Measurements from ENCODE around the gene MYF6. TPM values are rescaled to one million over a fixed set of nuclear protein-coding genes. Genes with fewer than 3 reads are reported as not detected.

Gene MYF6
- total RNA-seq, 3 donors from 2014 or later, result not detected

DNA sequence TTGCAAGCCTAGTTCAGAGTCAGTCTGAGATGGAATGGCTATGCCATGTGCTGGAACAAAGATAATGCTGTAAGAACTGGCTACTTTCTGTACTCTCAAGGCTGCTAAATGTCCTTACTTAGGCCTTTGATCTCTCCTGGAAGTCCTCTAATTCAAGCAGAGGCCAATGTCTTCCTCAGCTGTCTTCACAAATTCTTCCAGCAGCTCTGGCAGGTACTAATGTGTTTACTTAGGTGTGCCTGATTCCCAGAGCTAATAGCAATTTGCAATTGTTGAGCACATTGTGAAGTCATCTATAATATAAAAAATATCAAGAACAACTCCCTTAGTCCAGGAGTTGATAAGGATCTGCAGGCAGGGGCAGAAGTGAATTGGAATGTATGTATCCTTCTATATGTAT, 5.4 kb downstream of the MYF6 start:
- H3K4me3 Mint-ChIP-seq, result no peak overlapping the region
- no peaks in the 10 kb centered on the region for H3K4me1 Mint-ChIP-seq (ENCODE audit: low read depth)
- ATAC-seq (no peak), DNase-seq (no peak)
- H3K36me3 Mint-ChIP-seq (ENCODE audit: insufficient read depth), result no peaks in the 10 kb centered on the region
- H3K9me3 Mint-ChIP-seq, result peaks cover 10% of the 10 kb centered on the region
- peaks cover 43% of the 10 kb centered on the region for H3K27me3 Mint-ChIP-seq (ENCODE audit: low read depth)

DNA sequence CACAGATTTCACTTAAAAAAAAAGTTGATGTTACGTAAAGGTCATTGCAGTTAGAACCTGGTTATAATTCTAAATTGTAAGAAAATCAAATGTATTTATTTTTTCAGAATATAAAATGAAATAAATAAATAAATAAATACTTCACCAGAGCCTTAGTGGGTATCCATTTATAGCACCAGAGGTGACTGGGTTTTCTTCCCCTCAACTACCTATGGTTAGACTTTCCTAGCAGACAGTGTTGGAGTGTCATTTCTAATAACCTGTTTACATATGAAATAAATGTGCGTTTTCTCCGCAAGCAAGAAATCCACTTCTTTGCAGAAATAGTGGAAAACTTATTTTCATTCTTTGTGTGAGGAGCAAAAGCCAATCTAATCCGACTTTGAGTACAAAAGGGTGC, 6.0 kb downstream of the MYF6 start:
- ATAC-seq (no peak), DNase-seq (no peak)
- no peak overlapping the region for H3K4me3 Mint-ChIP-seq
- no peaks in the 10 kb centered on the region for H3K4me1 Mint-ChIP-seq (ENCODE audit: low read depth)
- H3K36me3 Mint-ChIP-seq (ENCODE audit: insufficient read depth), result no peaks in the 10 kb centered on the region
- peaks cover 10% of the 10 kb centered on the region for H3K9me3 Mint-ChIP-seq
- H3K27me3 Mint-ChIP-seq (ENCODE audit: low read depth), result peaks cover 41% of the 10 kb centered on the region

GRCh38 chr12:80714055-80714454, 6.6 kb downstream of the MYF6 start:
- DNase-seq, result no peak
- Mint-ChIP-seq H3K4me1 (ENCODE audit: low read depth) (no peaks in the 10 kb centered on the region), H3K4me3 (no peak overlapping the region), H3K36me3 (ENCODE audit: insufficient read depth) (no peaks in the 10 kb centered on the region), H3K9me3 (peaks cover 6% of the 10 kb centered on the region), H3K27me3 (ENCODE audit: low read depth) (peaks cover 35% of the 10 kb centered on the region)
- no peak for ATAC-seq

DNA sequence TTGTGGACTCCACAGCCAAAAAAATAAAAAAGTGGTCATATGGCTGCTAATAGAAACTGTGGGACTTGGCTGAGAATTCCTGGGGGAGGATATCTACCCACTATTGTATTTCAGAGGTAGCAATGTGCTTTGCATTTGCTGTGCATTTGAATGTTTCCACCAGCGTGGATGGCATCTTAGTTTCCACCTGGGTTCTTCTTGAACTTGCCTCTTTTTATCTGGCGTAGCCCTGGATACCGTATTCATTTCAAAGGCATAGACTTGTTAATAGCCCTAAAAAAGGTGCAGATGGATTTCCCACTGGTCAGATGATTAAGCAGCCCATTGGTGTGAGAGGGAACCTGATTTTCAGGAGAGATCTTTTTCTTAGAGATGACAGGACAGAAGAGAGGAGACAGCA, 7.4 kb downstream of the MYF6 start:
- no peaks in the 10 kb centered on the region for H3K4me1 Mint-ChIP-seq (ENCODE audit: low read depth)
- peaks cover 31% of the 10 kb centered on the region for H3K27me3 Mint-ChIP-seq (ENCODE audit: low read depth)
- H3K9me3 Mint-ChIP-seq, result peaks cover 6% of the 10 kb centered on the region
- no peaks in the 10 kb centered on the region for H3K36me3 Mint-ChIP-seq (ENCODE audit: insufficient read depth)
- ATAC-seq, result no peak
- no peak for DNase-seq
- no peak overlapping the region for H3K4me3 Mint-ChIP-seq

DNA sequence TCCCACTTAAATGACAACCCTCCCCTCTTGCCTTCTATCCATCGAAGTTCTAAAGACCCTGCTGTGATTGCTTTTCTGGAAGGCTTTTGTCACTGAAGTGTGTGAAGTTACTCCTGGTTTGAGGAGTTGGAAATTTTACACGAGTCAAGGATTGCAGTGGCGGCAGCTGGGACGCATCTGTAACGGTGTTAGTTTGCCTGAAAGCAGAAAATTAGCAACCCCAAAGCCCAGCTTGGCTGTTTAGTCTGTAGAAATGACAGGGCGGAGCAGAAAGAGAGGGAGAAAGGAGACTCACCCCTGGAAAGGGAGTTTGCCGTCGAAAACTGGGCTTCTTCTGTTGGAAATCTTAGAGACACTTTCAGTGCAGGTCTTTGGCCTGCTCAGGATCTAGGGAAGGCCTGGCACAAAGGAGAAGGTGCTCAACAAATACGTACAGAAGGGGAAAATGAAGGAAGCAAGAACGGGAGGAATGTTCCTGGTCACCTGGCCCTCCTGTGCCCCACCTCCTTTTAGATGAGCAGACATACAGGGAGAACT, 8.3 kb downstream of the MYF6 start:
- H3K9me3 Mint-ChIP-seq, result peaks cover 3% of the 10 kb centered on the region
- ATAC-seq, result no peak
- no peaks in the 10 kb centered on the region for H3K36me3 Mint-ChIP-seq (ENCODE audit: insufficient read depth)

GRCh38 chr12:80716696-80717469, 9.4 kb downstream of the MYF6 start, which contains the start of gene MYF5:
Gene MYF5 (plus strand): TSS chr12:80716912. CDS start chr12:80717064, 152 bp downstream.
- ATAC-seq (no peak), DNase-seq (no peak)
- Mint-ChIP-seq H3K27me3 (ENCODE audit: low read depth) (peaks cover 24% of the 10 kb centered on the region), H3K4me1 (ENCODE audit: low read depth) (no peaks in the 10 kb centered on the region), H3K4me3 (no peak within 1 kb of the TSS), H3K9me3 (peaks cover 3% of the 10 kb centered on the region), H3K36me3 (ENCODE audit: insufficient read depth) (no peaks in the 10 kb centered on the region)

More for the DNA sequence above, 8.3 kb downstream of the MYF6 start:
- H3K4me1 Mint-ChIP-seq (ENCODE audit: low read depth), result no peaks in the 10 kb centered on the region
- no peak overlapping the region for H3K4me3 Mint-ChIP-seq
- peaks cover 24% of the 10 kb centered on the region for H3K27me3 Mint-ChIP-seq (ENCODE audit: low read depth)
- no peak for DNase-seq

GRCh38 chr12:80717856-80718255, 10.4 kb downstream of the MYF6 start:
- ATAC-seq (no peak), DNase-seq (no peak)
- H3K9me3 Mint-ChIP-seq, result peaks cover 3% of the 10 kb centered on the region
- H3K4me3 Mint-ChIP-seq, result no peak overlapping the region
- no peaks in the 10 kb centered on the region for H3K4me1 Mint-ChIP-seq (ENCODE audit: low read depth)
- peaks cover 24% of the 10 kb centered on the region for H3K27me3 Mint-ChIP-seq (ENCODE audit: low read depth)
- no peaks in the 10 kb centered on the region for H3K36me3 Mint-ChIP-seq (ENCODE audit: insufficient read depth)

DNA sequence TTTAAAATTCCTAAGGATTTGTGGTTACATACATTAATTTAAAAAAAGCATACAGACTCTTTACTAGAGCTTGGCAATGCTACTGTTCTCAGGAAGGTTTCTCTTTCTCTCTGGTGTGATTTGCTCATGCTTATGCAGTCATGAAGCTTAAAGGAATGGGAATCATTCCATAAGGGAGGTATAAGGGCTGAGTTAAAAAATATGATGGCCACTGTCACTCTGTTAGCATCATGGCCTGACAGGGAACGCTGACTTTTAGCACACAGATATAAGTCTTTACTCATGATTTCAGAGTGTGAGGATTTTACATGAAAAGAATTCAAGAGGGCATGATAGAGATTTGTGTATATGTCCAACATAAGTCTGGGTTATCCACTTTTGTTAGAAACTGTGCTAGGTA, 13.1 kb downstream of the MYF6 start:
- no peaks in the 10 kb centered on the region for H3K4me1 Mint-ChIP-seq (ENCODE audit: low read depth)
- peaks cover 3% of the 10 kb centered on the region for H3K9me3 Mint-ChIP-seq
- peaks cover 12% of the 10 kb centered on the region for H3K27me3 Mint-ChIP-seq (ENCODE audit: low read depth)
- DNase-seq, result no peak
- H3K36me3 Mint-ChIP-seq (ENCODE audit: insufficient read depth), result no peaks in the 10 kb centered on the region
- H3K4me3 Mint-ChIP-seq, result no peak overlapping the region
- no peak for ATAC-seq

GRCh38 chr12:80721326-80721725, 13.9 kb downstream of the MYF6 start:
- Mint-ChIP-seq H3K4me3 (no peak overlapping the region), H3K27me3 (ENCODE audit: low read depth) (peaks cover 4% of the 10 kb centered on the region)

DNA sequence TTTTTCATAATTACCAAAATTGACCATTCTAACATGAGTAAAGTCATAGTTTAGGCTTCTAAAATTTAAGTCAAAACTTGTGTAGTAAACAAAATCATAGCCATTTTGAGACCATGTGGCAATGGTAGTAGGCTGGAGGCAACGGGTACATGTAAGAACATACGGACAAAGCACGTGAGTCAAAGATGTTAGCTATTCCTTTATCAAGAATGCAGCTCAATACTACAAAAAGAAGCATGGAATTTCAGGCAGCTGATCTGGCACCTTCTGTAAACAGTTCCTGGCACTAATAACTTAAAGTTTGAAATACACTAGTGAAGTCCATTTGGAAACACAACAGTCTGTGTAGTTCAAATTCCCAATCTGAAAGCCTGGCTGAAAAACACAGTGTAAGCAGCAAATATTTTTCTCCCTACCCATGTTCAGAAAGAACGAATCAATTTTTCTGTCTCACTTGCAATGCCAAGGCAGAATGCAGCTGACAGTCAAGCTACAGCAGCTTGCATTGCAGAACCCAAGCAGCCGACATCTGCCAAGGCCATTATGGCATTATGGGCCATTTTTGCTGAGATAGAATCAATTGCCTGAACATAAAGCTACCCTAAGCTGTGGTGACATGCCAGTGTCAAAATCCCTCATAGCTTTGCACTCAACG, 38.5 kb downstream of the MYF6 start:
- no peaks in the 10 kb centered on the region for H3K4me1 Mint-ChIP-seq (ENCODE audit: low read depth)
- ATAC-seq, result no peak
- no peaks in the 10 kb centered on the region for H3K27me3 Mint-ChIP-seq (ENCODE audit: low read depth)
- no peaks in the 10 kb centered on the region for H3K36me3 Mint-ChIP-seq (ENCODE audit: insufficient read depth)
- H3K9me3 Mint-ChIP-seq, result peaks cover 4% of the 10 kb centered on the region
- H3K4me3 Mint-ChIP-seq, result no peak overlapping the region
- no peak for DNase-seq

More at GRCh38 chr12:80721326-80721725, 13.9 kb downstream of the MYF6 start:
- Mint-ChIP-seq H3K9me3 (no peaks in the 10 kb centered on the region), H3K36me3 (ENCODE audit: insufficient read depth) (no peaks in the 10 kb centered on the region), H3K4me1 (ENCODE audit: low read depth) (no peaks in the 10 kb centered on the region)
- ATAC-seq (no peak), DNase-seq (no peak)

GRCh38 chr12:80747800-80748199, 40.4 kb downstream of the MYF6 start:
- no peaks in the 10 kb centered on the region for H3K36me3 Mint-ChIP-seq (ENCODE audit: insufficient read depth)
- peaks cover 4% of the 10 kb centered on the region for H3K9me3 Mint-ChIP-seq
- no peak overlapping the region for H3K4me3 Mint-ChIP-seq
- ATAC-seq (no peak), DNase-seq (no peak)
- no peaks in the 10 kb centered on the region for H3K27me3 Mint-ChIP-seq (ENCODE audit: low read depth)
- H3K4me1 Mint-ChIP-seq (ENCODE audit: low read depth), result no peaks in the 10 kb centered on the region

- no peaks in the 10 kb centered on the region for H3K36me3 Mint-ChIP-seq (ENCODE audit: insufficient read depth)
- no peaks in the 10 kb centered on the region for H3K27me3 Mint-ChIP-seq (ENCODE audit: low read depth)
- H3K4me1 Mint-ChIP-seq (ENCODE audit: low read depth), result no peaks in the 10 kb centered on the region
- DNase-seq (no peak), ATAC-seq (no peak)
- peaks cover 4% of the 10 kb centered on the region for H3K9me3 Mint-ChIP-seq
- H3K4me3 Mint-ChIP-seq, result no peak overlapping the region
These were observed 42.0 kb downstream of the MYF6 start for GRCh38 chr12:80749456-80749855.

DNA sequence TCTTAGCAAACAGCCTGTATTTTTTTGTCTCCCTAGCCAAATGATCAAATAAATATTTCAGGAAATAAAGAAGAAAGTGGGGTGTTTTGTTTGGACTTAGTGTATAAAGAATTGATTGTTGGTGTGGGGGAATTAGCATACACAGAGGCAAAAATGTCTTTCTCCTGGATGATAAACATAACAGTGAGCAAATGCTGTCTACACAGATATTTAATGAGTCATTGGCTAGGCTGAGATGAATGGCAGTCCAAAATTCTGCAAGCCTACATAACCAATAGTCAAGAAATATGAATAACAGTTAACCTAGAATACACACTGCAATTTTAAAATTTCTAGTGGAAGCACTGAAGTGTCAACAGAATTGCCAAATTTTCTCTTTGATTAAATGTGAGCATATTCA, 45.0 kb downstream of the MYF6 start:
- peaks cover 9% of the 10 kb centered on the region for H3K9me3 Mint-ChIP-seq
- ATAC-seq, result no peak
- H3K4me3 Mint-ChIP-seq, result no peak overlapping the region
- no peaks in the 10 kb centered on the region for H3K36me3 Mint-ChIP-seq (ENCODE audit: insufficient read depth)
- DNase-seq, result no peak
- H3K27me3 Mint-ChIP-seq (ENCODE audit: low read depth), result no peaks in the 10 kb centered on the region
- H3K4me1 Mint-ChIP-seq (ENCODE audit: low read depth), result no peaks in the 10 kb centered on the region

DNA sequence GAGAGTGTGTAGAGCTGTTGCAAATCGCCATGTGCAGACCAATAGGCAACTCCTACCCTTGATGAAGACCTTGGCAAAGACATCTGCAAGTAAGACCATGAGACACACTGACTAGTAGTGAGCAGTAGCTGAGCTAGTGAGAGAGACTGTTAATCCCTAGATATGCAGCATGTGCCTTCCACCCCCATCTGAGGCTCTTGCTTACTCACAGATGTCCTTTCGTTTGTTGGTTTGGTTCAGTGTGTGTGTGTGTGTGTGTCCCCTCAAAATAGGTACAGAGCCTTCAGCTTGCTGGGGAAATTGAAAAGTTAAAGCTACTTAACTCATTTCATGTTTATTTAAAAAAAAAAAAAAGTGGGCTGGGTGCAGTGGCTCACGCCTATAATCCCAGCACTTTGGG, 46.8 kb downstream of the MYF6 start:
- no peak for DNase-seq
- Mint-ChIP-seq H3K4me1 (ENCODE audit: low read depth) (no peaks in the 10 kb centered on the region), H3K4me3 (no peak overlapping the region), H3K36me3 (ENCODE audit: insufficient read depth) (no peaks in the 10 kb centered on the region), H3K27me3 (ENCODE audit: low read depth) (no peaks in the 10 kb centered on the region), H3K9me3 (peaks cover 9% of the 10 kb centered on the region)
- no peak for ATAC-seq

DNA sequence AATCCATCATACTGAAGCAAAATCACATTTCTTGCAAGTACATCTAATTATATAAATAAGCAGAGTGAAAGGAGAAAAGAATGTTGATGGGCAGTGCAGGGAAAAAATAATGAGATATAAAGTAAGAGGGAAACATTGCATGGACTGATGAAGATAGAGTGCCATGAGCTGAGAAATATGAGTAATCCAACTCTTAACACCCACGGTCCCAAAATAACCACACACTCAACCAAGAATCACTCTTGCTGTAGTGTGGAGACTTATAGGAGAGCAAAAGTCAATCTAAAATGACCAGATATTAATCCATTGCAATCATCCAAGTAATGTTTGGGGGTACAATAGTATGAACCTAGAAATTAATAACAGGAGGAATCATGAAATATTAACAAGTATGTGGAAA, 49.4 kb downstream of the MYF6 start:
- peaks cover 5% of the 10 kb centered on the region for H3K9me3 Mint-ChIP-seq
- no peaks in the 10 kb centered on the region for H3K27me3 Mint-ChIP-seq (ENCODE audit: low read depth)
- DNase-seq, result no peak
- no peaks in the 10 kb centered on the region for H3K4me1 Mint-ChIP-seq (ENCODE audit: low read depth)
- H3K4me3 Mint-ChIP-seq, result no peak overlapping the region
- ATAC-seq, result no peak
- H3K36me3 Mint-ChIP-seq (ENCODE audit: insufficient read depth), result no peaks in the 10 kb centered on the region

All from activated T-cell treated with anti-CD3 and anti-CD28 coated beads, Interleukin-2, amount 50 U/mL, for 4 hours (primary cell).